ENCODE measurements around the gene PLXNA3. TPM values are rescaled to one million over a fixed set of nuclear protein-coding genes. Genes with fewer than 3 reads are reported as not detected.

The PLXNA3 gene
- polyA plus RNA-seq: 10 to 100 TPM in 1 of 2 donors, 1 to 10 TPM in 1; 4.3 to 19.0 TPM

- WGBS, 2 donors: 1 to 37% methylated on average over 61 to 88 of the region's 88 CpGs
- Histone ChIP-seq H3K9me3 (ENCODE audit: control insufficient read depth in 2 of 2, insufficient read depth in 1 of 2, low read depth in 1 of 2, low read length in 1 of 2) (peaks cover 0 to 4% of the 10 kb centered on the region in 2 donors), H3K4me1 (ENCODE audit: control insufficient read depth in 2 of 2, insufficient read depth in 2 of 2, low read length in 1 of 2) (peaks cover 0 to 11% of the 10 kb centered on the region in 2 donors), H3K27ac (ENCODE audit: low read depth in 2 of 2, low read length in 1 of 2) (peak within 1 kb of the TSS; percentile 72 to 73), H3K4me3 (ENCODE audit: low read depth in 1 of 2, low read length in 2 of 2) (peak within 1 kb of the TSS; percentile 49 to 67), H3K27me3 (ENCODE audit: control insufficient read depth in 1 of 2, insufficient read depth in 2 of 2, low read length in 2 of 2) (no peaks in the 10 kb centered on the region), H3K36me3 (ENCODE audit: control insufficient read depth in 2 of 2, insufficient read depth in 2 of 2, low read length in 1 of 2) (peaks cover 0 to 18% of the 10 kb centered on the region in 2 donors)
Observed at GRCh38 chrX:154458116-154458953, at the start of gene PLXNA3. Gene PLXNA3, plus strand, starts transcription at chrX:154458281. Its CDS starts 1,903 bp downstream, at chrX:154460184.

GRCh38 chrX:154408659-154409221, 49.3 kb upstream of the PLXNA3 start:
- H3K4me1 ChIP-seq (ENCODE audit: control insufficient read depth in 2 of 2, insufficient read depth in 2 of 2, low read length in 1 of 2): peaks cover 0 to 11% of the 10 kb centered on the region in 2 donors
- peaks cover 0 to 3% of the 10 kb centered on the region in 2 donors for H3K36me3 ChIP-seq (ENCODE audit: control insufficient read depth in 2 of 2, insufficient read depth in 2 of 2, low read length in 1 of 2)
- no peaks in the 10 kb centered on the region for H3K9me3 ChIP-seq (ENCODE audit: control insufficient read depth in 2 of 2, insufficient read depth in 1 of 2, low read depth in 1 of 2, low read length in 1 of 2)
- peak overlapping the region in 1 of 2 donors; percentile 45 for H3K4me3 ChIP-seq (ENCODE audit: low read depth in 1 of 2, low read length in 2 of 2)
- H3K27me3 ChIP-seq (ENCODE audit: control insufficient read depth in 1 of 2, insufficient read depth in 2 of 2, low read length in 2 of 2): no peaks in the 10 kb centered on the region
- 37 to 48% methylated on average over 10 of the region's 10 CpGs for WGBS, 2 donors
- H3K27ac ChIP-seq (ENCODE audit: low read depth in 2 of 2, low read length in 1 of 2): peak overlapping the region; percentile 45 to 88

GRCh38 chrX:154409222-154409871, 48.7 kb upstream of the PLXNA3 start, which contains the start of gene DNASE1L1:
Gene DNASE1L1, minus strand, starts transcription at chrX:154409254. Its CDS starts 3,686 bp downstream, at chrX:154405568.
- H3K27me3 ChIP-seq (ENCODE audit: control insufficient read depth in 1 of 2, insufficient read depth in 2 of 2, low read length in 2 of 2): no peaks in the 10 kb centered on the region
- H3K4me1 ChIP-seq (ENCODE audit: control insufficient read depth in 2 of 2, insufficient read depth in 2 of 2, low read length in 1 of 2): peaks cover 0 to 11% of the 10 kb centered on the region in 2 donors
- peaks cover 0 to 3% of the 10 kb centered on the region in 2 donors for H3K36me3 ChIP-seq (ENCODE audit: control insufficient read depth in 2 of 2, insufficient read depth in 2 of 2, low read length in 1 of 2)
- no peaks in the 10 kb centered on the region for H3K9me3 ChIP-seq (ENCODE audit: control insufficient read depth in 2 of 2, insufficient read depth in 1 of 2, low read depth in 1 of 2, low read length in 1 of 2)
- H3K4me3 ChIP-seq (ENCODE audit: low read depth in 1 of 2, low read length in 2 of 2): peak within 1 kb of the TSS in 1 of 2 donors; percentile 45
- H3K27ac ChIP-seq (ENCODE audit: low read depth in 2 of 2, low read length in 1 of 2): peak within 1 kb of the TSS; percentile 75 to 88
- WGBS, 2 donors: 28 to 45% methylated on average over 14 to 26 of the region's 26 CpGs

GRCh38 chrX:154411981-154412340, 46.1 kb upstream of the PLXNA3 start:
- Histone ChIP-seq H3K4me1 (ENCODE audit: control insufficient read depth in 2 of 2, insufficient read depth in 2 of 2, low read length in 1 of 2) (peaks cover 0 to 11% of the 10 kb centered on the region in 2 donors), H3K9me3 (ENCODE audit: control insufficient read depth in 2 of 2, insufficient read depth in 1 of 2, low read depth in 1 of 2, low read length in 1 of 2) (no peaks in the 10 kb centered on the region), H3K27me3 (ENCODE audit: control insufficient read depth in 1 of 2, insufficient read depth in 2 of 2, low read length in 2 of 2) (no peaks in the 10 kb centered on the region), H3K36me3 (ENCODE audit: control insufficient read depth in 2 of 2, insufficient read depth in 2 of 2, low read length in 1 of 2) (peaks cover 0 to 3% of the 10 kb centered on the region in 2 donors), H3K4me3 (ENCODE audit: low read depth in 1 of 2, low read length in 2 of 2) (peak overlapping the region; percentile 45 to 88), H3K27ac (ENCODE audit: low read depth in 2 of 2, low read length in 1 of 2) (peak overlapping the region; percentile 90 to 97)
- WGBS, 2 donors: 0 to 35% methylated on average over 21 to 29 of the region's 29 CpGs

GRCh38 chrX:154412468-154412867, 45.6 kb upstream of the PLXNA3 start:
- peaks cover 0 to 11% of the 10 kb centered on the region in 2 donors for H3K4me1 ChIP-seq (ENCODE audit: control insufficient read depth in 2 of 2, insufficient read depth in 2 of 2, low read length in 1 of 2)
- peaks cover 0 to 3% of the 10 kb centered on the region in 2 donors for H3K36me3 ChIP-seq (ENCODE audit: control insufficient read depth in 2 of 2, insufficient read depth in 2 of 2, low read length in 1 of 2)
- WGBS, 2 donors: 14 to 45% methylated on average over 4 of the region's 4 CpGs
- no peaks in the 10 kb centered on the region for H3K9me3 ChIP-seq (ENCODE audit: control insufficient read depth in 2 of 2, insufficient read depth in 1 of 2, low read depth in 1 of 2, low read length in 1 of 2)
- H3K27ac ChIP-seq (ENCODE audit: low read depth in 2 of 2, low read length in 1 of 2): peak overlapping the region; percentile 90 to 97
- H3K4me3 ChIP-seq (ENCODE audit: low read depth in 1 of 2, low read length in 2 of 2): peak overlapping the region; percentile 45 to 88
- H3K27me3 ChIP-seq (ENCODE audit: control insufficient read depth in 1 of 2, insufficient read depth in 2 of 2, low read length in 2 of 2): no peaks in the 10 kb centered on the region

- H3K36me3 ChIP-seq (ENCODE audit: control insufficient read depth in 2 of 2, insufficient read depth in 2 of 2, low read length in 1 of 2): peaks cover 0 to 3% of the 10 kb centered on the region in 2 donors
- peak overlapping the region; percentile 90 to 97 for H3K27ac ChIP-seq (ENCODE audit: low read depth in 2 of 2, low read length in 1 of 2)
- peaks cover 0 to 10% of the 10 kb centered on the region in 2 donors for H3K4me1 ChIP-seq (ENCODE audit: control insufficient read depth in 2 of 2, insufficient read depth in 2 of 2, low read length in 1 of 2)
- no peaks in the 10 kb centered on the region for H3K27me3 ChIP-seq (ENCODE audit: control insufficient read depth in 1 of 2, insufficient read depth in 2 of 2, low read length in 2 of 2)
- no peaks in the 10 kb centered on the region for H3K9me3 ChIP-seq (ENCODE audit: control insufficient read depth in 2 of 2, insufficient read depth in 1 of 2, low read depth in 1 of 2, low read length in 1 of 2)
- no peak overlapping the region for H3K4me3 ChIP-seq (ENCODE audit: low read depth in 1 of 2, low read length in 2 of 2)
- 70 to 77% methylated on average over 8 of the region's 8 CpGs for WGBS, 2 donors
Observed at GRCh38 chrX:154413142-154413541, 44.9 kb upstream of the PLXNA3 start.

GRCh38 chrX:154417157-154417556, 40.9 kb upstream of the PLXNA3 start:
- WGBS, 2 donors: 71 to 78% methylated on average over 7 of the region's 7 CpGs
- Histone ChIP-seq H3K27me3 (ENCODE audit: control insufficient read depth in 1 of 2, insufficient read depth in 2 of 2, low read length in 2 of 2) (no peaks in the 10 kb centered on the region), H3K27ac (ENCODE audit: low read depth in 2 of 2, low read length in 1 of 2) (no peak overlapping the region), H3K4me3 (ENCODE audit: low read depth in 1 of 2, low read length in 2 of 2) (no peak overlapping the region), H3K9me3 (ENCODE audit: control insufficient read depth in 2 of 2, insufficient read depth in 1 of 2, low read depth in 1 of 2, low read length in 1 of 2) (no peaks in the 10 kb centered on the region), H3K4me1 (ENCODE audit: control insufficient read depth in 2 of 2, insufficient read depth in 2 of 2, low read length in 1 of 2) (peaks cover 0 to 6% of the 10 kb centered on the region in 2 donors), H3K36me3 (ENCODE audit: control insufficient read depth in 2 of 2, insufficient read depth in 2 of 2, low read length in 1 of 2) (peaks cover 0 to 3% of the 10 kb centered on the region in 2 donors)

- Histone ChIP-seq H3K4me1 (ENCODE audit: control insufficient read depth in 2 of 2, insufficient read depth in 2 of 2, low read length in 1 of 2) (no peaks in the 10 kb centered on the region), H3K36me3 (ENCODE audit: control insufficient read depth in 2 of 2, insufficient read depth in 2 of 2, low read length in 1 of 2) (no peaks in the 10 kb centered on the region), H3K9me3 (ENCODE audit: control insufficient read depth in 2 of 2, insufficient read depth in 1 of 2, low read depth in 1 of 2, low read length in 1 of 2) (no peaks in the 10 kb centered on the region), H3K4me3 (ENCODE audit: low read depth in 1 of 2, low read length in 2 of 2) (no peak overlapping the region), H3K27me3 (ENCODE audit: control insufficient read depth in 1 of 2, insufficient read depth in 2 of 2, low read length in 2 of 2) (no peaks in the 10 kb centered on the region), H3K27ac (ENCODE audit: low read depth in 2 of 2, low read length in 1 of 2) (no peak overlapping the region)
- WGBS, 2 donors: 79 to 90% methylated on average over 8 of the region's 8 CpGs
Observed at GRCh38 chrX:154419189-154419588, 38.9 kb upstream of the PLXNA3 start.

GRCh38 chrX:154419688-154420401, 38.2 kb upstream of the PLXNA3 start:
- no peaks in the 10 kb centered on the region for H3K9me3 ChIP-seq (ENCODE audit: control insufficient read depth in 2 of 2, insufficient read depth in 1 of 2, low read depth in 1 of 2, low read length in 1 of 2)
- no peaks in the 10 kb centered on the region for H3K4me1 ChIP-seq (ENCODE audit: control insufficient read depth in 2 of 2, insufficient read depth in 2 of 2, low read length in 1 of 2)
- H3K4me3 ChIP-seq (ENCODE audit: low read depth in 1 of 2, low read length in 2 of 2): no peak overlapping the region
- no peak overlapping the region for H3K27ac ChIP-seq (ENCODE audit: low read depth in 2 of 2, low read length in 1 of 2)
- H3K27me3 ChIP-seq (ENCODE audit: control insufficient read depth in 1 of 2, insufficient read depth in 2 of 2, low read length in 2 of 2): no peaks in the 10 kb centered on the region
- WGBS, 2 donors: 61 to 74% methylated on average over 19 of the region's 19 CpGs
- no peaks in the 10 kb centered on the region for H3K36me3 ChIP-seq (ENCODE audit: control insufficient read depth in 2 of 2, insufficient read depth in 2 of 2, low read length in 1 of 2)
